Peyer's patch (tissue), 4 donors: ENCODE data around the gene POLA1.

Experiments
- CTCF ChIP-seq, 6 experiments: fragments of 450-650 bp in 4 of 6; fragments of 200-600 bp in 2 of 6; sonication (generic) in 1 of 6; IDR thresholded peaks; one replicate each; pipeline ENCODE4 v1.5.1; 2017 to 2019; ENCODE audit warnings: antibody characterized with exemption in 6 of 6, mild to moderate bottlenecking in 3 of 6, moderate library complexity in 1 of 6
- POLR2A ChIP-seq, 2 donors: fragments of 450-650 bp; IDR thresholded peaks; one replicate each; pipeline ENCODE4 v1.5.1; 2017; ENCODE audit warnings: antibody characterized with exemption in 2 of 2, mild to moderate bottlenecking in 2 of 2, moderate library complexity in 2 of 2

- no peak for TF ChIP-seq CTCF (IDR thresholded peaks at IDR 0.05)
- TF ChIP-seq POLR2A (IDR thresholded peaks at IDR 0.05) = no peak
Observed at GRCh38 chrX:24682739-24683432, 10.8 kb upstream of the POLA1 start.
